GM23338 (cell line): ENCODE data around the gene SNU13. TPM values are rescaled to one million over a fixed set of nuclear protein-coding genes. Genes with fewer than 3 reads are reported as not detected.

Source experiments
- ATAC-seq: fragments of 200-7000 bp; cut with Tn5 transposase; 3 replicates; pipeline ENCODE4 v1.9.1; 2020
- DNase-seq: peaks from one replicate; pipeline ENCODE4 v3.0.0-alpha.2; 2015; ENCODE audit warnings: low spot score
- H2AFZ ChIP-seq: fragments of 200-600 bp; sonication (generic); 2 replicates; pipeline ENCODE4 v1.8.0; 2016; ENCODE audit warnings: antibody characterized with exemption, mild to moderate bottlenecking, moderate library complexity
- H3F3A ChIP-seq: fragments of 200-600 bp; sonication (generic); replicated peaks from 2 replicates; pipeline ENCODE4 v1.8.0; 2017; ENCODE audit warnings: antibody characterized with exemption, mixed run types, low read depth
- H3K27ac ChIP-seq: fragments of 200-600 bp; sonication (generic); 2 replicates; pipeline ENCODE4 v1.6.1; 2016; ENCODE audit warnings: low read depth
- H3K27me3 ChIP-seq: fragments of 200-600 bp; sonication (generic); 2 replicates; pipeline ENCODE4 v1.8.0; 2016; ENCODE audit warnings: mild to moderate bottlenecking, mixed run types, moderate library complexity; ENCODE audit not compliant: insufficient read depth
- H3K36me3 ChIP-seq: fragments of 200-600 bp; sonication (generic); 2 replicates; pipeline ENCODE4 v1.8.0; 2016; ENCODE audit warnings: mild to moderate bottlenecking; ENCODE audit not compliant: insufficient read depth
- H3K4me1 ChIP-seq: fragments of 200-600 bp; sonication (generic); 2 replicates; pipeline ENCODE4 v1.8.0; 2016; ENCODE audit warnings: mild to moderate bottlenecking, moderate library complexity; ENCODE audit not compliant: insufficient read depth
- H3K4me2 ChIP-seq: fragments of 200-600 bp; sonication (generic); 2 replicates; pipeline ENCODE4 v1.7.1; 2017; ENCODE audit warnings: mixed run types
- H3K4me3 ChIP-seq: fragments of 200-600 bp; sonication (generic); 2 replicates; pipeline ENCODE4 v1.6.1; 2016; ENCODE audit warnings: mixed run types
- H3K79me2 ChIP-seq: fragments of 200-600 bp; sonication (generic); replicated peaks from 2 replicates; pipeline ENCODE4 v1.8.0; 2017; ENCODE audit warnings: mild to moderate bottlenecking; ENCODE audit not compliant: insufficient read depth
- H3K9me2 ChIP-seq: fragments of 200-600 bp; sonication (generic); 2 replicates; pipeline ENCODE4 v1.8.0; 2017; ENCODE audit not compliant: insufficient read depth
- H4K20me1 ChIP-seq: fragments of 200-600 bp; sonication (generic); replicated peaks from 2 replicates; pipeline ENCODE4 v1.8.0; 2017; ENCODE audit warnings: mild to moderate bottlenecking; ENCODE audit not compliant: insufficient read depth
- H3K27ac Mint-ChIP-seq: 2 replicates; pipeline ENCODE4 v1.8.0; 2020; ENCODE audit warnings: inconsistent platforms, mild to moderate bottlenecking, moderate library complexity, mixed read lengths
- H3K27me3 Mint-ChIP-seq: 3 replicates; pipeline ENCODE4 v1.8.0; 2022; ENCODE audit warnings: low read depth, mild to moderate bottlenecking, moderate library complexity, mixed read lengths, inconsistent platforms; ENCODE audit not compliant: insufficient read depth, poor library complexity
- H3K36me3 Mint-ChIP-seq: 3 replicates; pipeline ENCODE4 v1.8.0; 2021; ENCODE audit warnings: low read depth, mild to moderate bottlenecking, inconsistent platforms, moderate library complexity, mixed read lengths
- H3K4me1 Mint-ChIP-seq: 3 replicates; pipeline ENCODE4 v1.8.0; 2020; ENCODE audit warnings: mild to moderate bottlenecking, inconsistent platforms, mixed read lengths
- H3K4me3 Mint-ChIP-seq: 3 replicates; pipeline ENCODE4 v1.8.0; 2021; ENCODE audit warnings: moderate library complexity, mild to moderate bottlenecking, inconsistent platforms, mixed read lengths
- H3K9me3 Mint-ChIP-seq: 3 replicates; pipeline ENCODE4 v1.8.0; 2020; ENCODE audit warnings: moderate library complexity, mild to moderate bottlenecking, inconsistent platforms, mixed read lengths
- CTCF ChIP-seq, 2 experiments: fragments of 200-600 bp in 1 of 2; sonication (generic) in 1 of 2; conservative IDR thresholded peaks; 2 replicates each; pipeline versions ENCODE4 v1.5.1 to v1.6.1; 2016 to 2017; ENCODE audit warnings: antibody characterized with exemption in 2 of 2, low read depth in 2 of 2, mild to moderate bottlenecking in 2 of 2, moderate library complexity in 1 of 2
- ETS1 ChIP-seq: IDR thresholded peaks from 2 replicates; pipeline ENCODE4 v1.6.1; 2016; ENCODE audit warnings: antibody characterized with exemption
- EZH2 ChIP-seq: fragments of 200-600 bp; sonication (generic); IDR thresholded peaks from one replicate; pipeline ENCODE4 v1.8.0; 2017; ENCODE audit warnings: antibody characterized with exemption, mild to moderate bottlenecking, low read depth; ENCODE audit not compliant: unreplicated experiment
- JUNB ChIP-seq: IDR thresholded peaks from one replicate; pipeline ENCODE4 v1.6.1; 2016; ENCODE audit warnings: antibody characterized with exemption; ENCODE audit not compliant: unreplicated experiment
- NANOG ChIP-seq: IDR thresholded peaks from 2 replicates; pipeline ENCODE4 v1.6.1; 2016; ENCODE audit warnings: antibody characterized with exemption, borderline replicate concordance
- STAT1 ChIP-seq: IDR thresholded peaks from one replicate; pipeline ENCODE4 v1.6.1; 2016; ENCODE audit warnings: antibody characterized with exemption; ENCODE audit not compliant: unreplicated experiment
- ZNF331 ChIP-seq: fragments of 250-450 bp; sonication (Bioruptor Pico); IDR thresholded peaks from 2 replicates; pipeline ENCODE4 v1.5.0; 2020; ENCODE audit warnings: low read depth, mild to moderate bottlenecking, moderate library complexity
- ZNF462 ChIP-seq: fragments of 250-450 bp; sonication (Bioruptor Pico); IDR thresholded peaks from 2 replicates; pipeline ENCODE4 v1.5.0; 2020; ENCODE audit warnings: mild to moderate bottlenecking, moderate library complexity
- polyA plus RNA-seq: library from polyadenylated mRNA; unstranded; fragments of >200 nt; fragmentation: Nextera tagmentation; extraction: Ambion mirVana; gene quantifications from 2 replicates; pipeline ENCODE4 v1.2.1, GENCODE V29; 2016
- total RNA-seq: library from RNA; depleted of rRNA; stranded (reverse); fragments of >200 nt; shearing (Covaris generic); gene quantifications from 2 replicates; pipeline ENCODE4 v1.2.3, GENCODE V29; 2014

Gene SNU13
- total and polyA plus RNA-seq, 2 experiments from 2014 or later: 163 to 464 TPM

GRCh38 chr22:41658869-41659268 lies 29.8 kb downstream of the SNU13 start:
- Histone ChIP-seq H3K4me2 (no peak overlapping the region), H3K79me2 (peaks cover 17% of the 10 kb centered on the region), H3K4me3 (no peak overlapping the region), H3K27ac (no peak overlapping the region), H3F3A (peaks cover 34% of the 10 kb centered on the region), H3K36me3 (peaks cover 78% of the 10 kb centered on the region), H4K20me1 (peaks cover 7% of the 10 kb centered on the region), H3K27me3 (no peaks in the 10 kb centered on the region), H3K9me2 (no peaks in the 10 kb centered on the region), H2AFZ (no peak overlapping the region), H3K4me1 (no peaks in the 10 kb centered on the region)
- ATAC-seq (no peak), DNase-seq (no peak)
- H3K4me1 Mint-ChIP-seq: no peaks in the 10 kb centered on the region
- no peaks in the 10 kb centered on the region for H3K9me3 Mint-ChIP-seq
- peaks cover 2% of the 10 kb centered on the region for H3K27me3 Mint-ChIP-seq
- H3K36me3 Mint-ChIP-seq: peaks cover 96% of the 10 kb centered on the region
- TF ChIP-seq ZNF462 (no peak), ZNF331 (CRISPR knock-in tag) (no peak), JUNB (no peak), ETS1 (no peak), CTCF (conservative IDR thresholded peaks at IDR 0.05; ENCODE audit: low read depth in 2 of 2) (no peak), EZH2 (no peak), STAT1 (no peak), NANOG (no peak)
- H3K27ac Mint-ChIP-seq: no peak overlapping the region
- no peak overlapping the region for H3K4me3 Mint-ChIP-seq
